Ectodermal cell (in vitro differentiated cells): ENCODE data around the gene CELF2.

Experiments
- H3K27ac ChIP-seq: 2 replicates; pipeline ENCODE4 v1.7.0; 2013; ENCODE audit warnings: mild to moderate bottlenecking, low read depth, low read length; ENCODE audit not compliant: insufficient read depth, poor library complexity, severe bottlenecking
- H3K27me3 ChIP-seq: 2 replicates; pipeline ENCODE4 v1.7.0; 2013; ENCODE audit warnings: mild to moderate bottlenecking, low read length; ENCODE audit not compliant: insufficient read depth, control insufficient read depth, poor library complexity, severe bottlenecking
- H3K36me3 ChIP-seq: one replicate; pipeline ENCODE4 v1.7.0; 2013; ENCODE audit warnings: low read length; ENCODE audit not compliant: control insufficient read depth, insufficient read depth
- H3K4me1 ChIP-seq: one replicate; pipeline ENCODE4 v1.7.0; 2013; ENCODE audit warnings: low read length; ENCODE audit not compliant: control insufficient read depth, insufficient read depth
- H3K4me3 ChIP-seq: 2 replicates; pipeline ENCODE4 v1.7.0; 2013; ENCODE audit warnings: low read depth, low read length, control low read depth; ENCODE audit not compliant: insufficient read depth
- H3K9me3 ChIP-seq: 2 replicates; pipeline ENCODE4 v1.7.0; 2013; ENCODE audit warnings: mild to moderate bottlenecking, low read length, moderate library complexity; ENCODE audit not compliant: control insufficient read depth
- WGBS, 2 experiments: methylation state at CpG; one replicate each; pipeline ENCODE4 v1.1.7; 2013; ENCODE audit warnings: missing lambda C conversion rate in 2 of 2; 5-methylcytosine and 5-hydroxymethylcytosine counted together

CELF2 gene

DNA sequence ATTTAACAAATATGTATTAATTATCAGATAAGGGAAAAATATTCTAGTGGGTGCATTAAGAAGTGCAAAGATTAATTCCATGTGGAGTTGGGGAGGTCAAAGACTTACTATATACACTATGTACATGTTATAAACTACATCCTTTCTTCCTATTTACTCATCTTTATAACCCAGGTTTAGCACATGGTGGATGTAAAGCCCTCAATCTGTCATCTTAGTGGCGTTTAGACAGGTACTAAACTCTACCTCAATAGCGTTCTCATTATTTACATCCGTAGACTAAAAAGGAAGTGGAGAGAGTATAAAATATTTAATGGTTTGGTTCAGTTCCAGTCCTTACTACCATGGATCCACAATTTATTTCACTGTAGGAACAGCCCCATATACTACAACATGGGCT lies 14.8 kb upstream of the CELF2 start:
- Histone ChIP-seq H3K27ac (no peak overlapping the region), H3K36me3 (no peaks in the 10 kb centered on the region), H3K27me3 (no peaks in the 10 kb centered on the region), H3K4me1 (peaks cover 26% of the 10 kb centered on the region), H3K4me3 (no peak overlapping the region), H3K9me3 (no peaks in the 10 kb centered on the region)
- 100% methylated on average over 1 to 2 of the region's 3 CpGs for WGBS, 2 experiments

- H3K4me1 ChIP-seq = peaks cover 26% of the 10 kb centered on the region
- H3K27me3 ChIP-seq = no peaks in the 10 kb centered on the region
- H3K27ac ChIP-seq = no peak overlapping the region
- no peaks in the 10 kb centered on the region for H3K36me3 ChIP-seq
- H3K4me3 ChIP-seq = no peak overlapping the region
- 91 to 93% methylated on average over 3 to 4 of the region's 4 CpGs for WGBS, 2 experiments
- no peaks in the 10 kb centered on the region for H3K9me3 ChIP-seq
These were observed 14.0 kb upstream of the CELF2 start for GRCh38 chr10:11003679-11004078.

- H3K36me3 ChIP-seq = no peaks in the 10 kb centered on the region
- 91% methylated on average over 10 of the region's 15 CpGs for WGBS, 2 experiments
- H3K9me3 ChIP-seq = no peaks in the 10 kb centered on the region
- H3K27me3 ChIP-seq = no peaks in the 10 kb centered on the region
- H3K4me3 ChIP-seq = no peak overlapping the region
- peaks cover 26% of the 10 kb centered on the region for H3K4me1 ChIP-seq
- no peak overlapping the region for H3K27ac ChIP-seq
These were observed 13.3 kb upstream of the CELF2 start for GRCh38 chr10:11004144-11005077.

GRCh38 chr10:11005725-11006427 lies 11.8 kb upstream of the CELF2 start:
- Histone ChIP-seq H3K36me3 (no peaks in the 10 kb centered on the region), H3K27me3 (no peaks in the 10 kb centered on the region), H3K4me1 (peaks cover 26% of the 10 kb centered on the region), H3K9me3 (no peaks in the 10 kb centered on the region), H3K4me3 (no peak overlapping the region), H3K27ac (no peak overlapping the region)
- WGBS, 2 experiments = 87 to 92% methylated on average over 8 to 9 of the region's 9 CpGs

GRCh38 chr10:11006428-11006825 lies 11.2 kb upstream of the CELF2 start:
- 88 to 100% methylated on average over 2 of the region's 3 CpGs for WGBS, 2 experiments
- no peak overlapping the region for H3K4me3 ChIP-seq
- peaks cover 26% of the 10 kb centered on the region for H3K4me1 ChIP-seq
- H3K9me3 ChIP-seq = no peaks in the 10 kb centered on the region
- no peaks in the 10 kb centered on the region for H3K27me3 ChIP-seq
- no peak overlapping the region for H3K27ac ChIP-seq
- H3K36me3 ChIP-seq = no peaks in the 10 kb centered on the region

GRCh38 chr10:11007476-11008020 lies 10.1 kb upstream of the CELF2 start:
- Histone ChIP-seq H3K27me3 (no peaks in the 10 kb centered on the region), H3K9me3 (no peaks in the 10 kb centered on the region), H3K4me1 (peaks cover 26% of the 10 kb centered on the region), H3K36me3 (no peaks in the 10 kb centered on the region), H3K27ac (no peak overlapping the region), H3K4me3 (no peak overlapping the region)
- 94 to 96% methylated on average over 16 of the region's 16 CpGs for WGBS, 2 experiments

- Histone ChIP-seq H3K27ac (no peak overlapping the region), H3K4me1 (peaks cover 21% of the 10 kb centered on the region), H3K36me3 (no peaks in the 10 kb centered on the region), H3K27me3 (no peaks in the 10 kb centered on the region), H3K9me3 (no peaks in the 10 kb centered on the region), H3K4me3 (no peak overlapping the region)
- WGBS, 2 experiments = 94 to 95% methylated on average over 13 of the region's 13 CpGs
These were observed 8.0 kb upstream of the CELF2 start for GRCh38 chr10:11009471-11010308.

DNA sequence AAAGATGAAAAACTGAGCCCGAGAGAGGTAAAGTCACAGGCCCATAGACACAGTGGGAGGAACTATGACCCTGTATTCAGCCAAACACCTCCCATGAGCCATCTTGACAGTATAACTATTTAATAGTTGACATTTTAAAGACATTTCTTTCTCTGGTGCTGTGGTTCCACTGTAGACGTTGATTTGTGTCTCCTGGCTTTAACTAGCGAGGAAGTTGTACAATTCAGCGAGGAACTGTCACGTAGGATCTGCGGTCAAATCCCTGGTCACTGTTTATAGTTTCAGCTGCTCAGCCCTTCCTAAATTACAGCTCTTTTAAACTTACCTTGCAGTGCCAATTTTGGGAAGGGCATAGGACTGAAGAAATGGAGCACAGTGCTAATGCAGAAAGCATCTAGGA lies 7.1 kb upstream of the CELF2 start:
- 92 to 98% methylated on average over 6 of the region's 6 CpGs for WGBS, 2 experiments
- no peak overlapping the region for H3K4me3 ChIP-seq
- H3K4me1 ChIP-seq = peaks cover 12% of the 10 kb centered on the region
- H3K36me3 ChIP-seq = no peaks in the 10 kb centered on the region
- peaks cover under 1% of the 10 kb centered on the region for H3K27me3 ChIP-seq
- no peaks in the 10 kb centered on the region for H3K9me3 ChIP-seq
- H3K27ac ChIP-seq = no peak overlapping the region

DNA sequence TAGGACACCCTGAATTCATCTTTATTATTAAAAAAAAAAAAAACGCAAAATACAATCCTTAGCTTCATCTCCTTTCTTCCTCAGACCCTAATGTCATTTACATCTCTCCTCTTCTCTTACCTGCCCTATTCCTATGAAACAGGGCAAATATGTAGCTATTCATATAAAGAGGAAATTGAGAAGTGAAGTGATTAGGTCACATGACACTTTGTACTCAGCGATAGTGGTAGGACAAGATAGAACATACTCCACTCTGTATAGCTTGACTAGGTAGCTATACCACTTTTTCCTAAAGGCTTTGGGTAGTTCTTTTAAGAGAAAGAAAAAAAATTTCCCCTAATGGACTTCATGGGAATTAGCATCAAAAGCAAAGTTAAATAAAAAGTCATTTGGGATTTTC lies 6.2 kb upstream of the CELF2 start:
- H3K27me3 ChIP-seq = peaks cover 9% of the 10 kb centered on the region
- H3K36me3 ChIP-seq = no peaks in the 10 kb centered on the region
- 80 to 94% methylated on average over 1 to 2 of the region's 2 CpGs for WGBS, 2 experiments
- H3K9me3 ChIP-seq = no peaks in the 10 kb centered on the region
- H3K4me1 ChIP-seq = peaks cover 3% of the 10 kb centered on the region
- H3K4me3 ChIP-seq = no peak overlapping the region
- H3K27ac ChIP-seq = no peak overlapping the region
